Transverse colon (tissue), 4 donors: ENCODE results near the gene GRIK4.

Experiments
- CTCF ChIP-seq, 5 experiments: fragments of 200-600 bp in 3 of 5; fragments of 450-650 bp in 2 of 5; sonication (generic) in 3 of 5; IDR thresholded peaks; 1 replicate in 2 of 5; 2 replicates in 3 of 5; pipeline ENCODE4 v1.5.1; 2016 to 2017; ENCODE audit warnings: antibody characterized with exemption in 5 of 5, inconsistent platforms in 3 of 5, mild to moderate bottlenecking in 2 of 5, moderate library complexity in 1 of 5
- POLR2A ChIP-seq: fragments of 450-650 bp; IDR thresholded peaks from one replicate; pipeline ENCODE4 v1.6.1; 2016; ENCODE audit warnings: antibody characterized with exemption, mild to moderate bottlenecking, moderate library complexity
- POLR2AphosphoS5 ChIP-seq, 3 donors: sonication (generic); formaldehyde crosslinking; IDR thresholded peaks; one replicate each; pipeline ENCODE4 v1.6.1; 2016; ENCODE audit warnings: antibody characterized with exemption in 3 of 3

GRCh38 chr11:120959189-120959588 is 447.6 kb downstream of the GRIK4 start:
- TF ChIP-seq POLR2A (no peak), CTCF (IDR thresholded peaks at IDR 0.05) (no peak), POLR2AphosphoS5 (IDR thresholded peaks at IDR 0.05) (no peak)
